HG03342 (cell line): ENCODE measurements around the gene OR10J1.
"Not testable (repeated sequence)": the region's sequence is repeated elsewhere in the genome, so short reads cannot be mapped to it uniquely, and the experiment has no call there.

Experiments
- ATAC-seq: cut with Tn5 transposase; IDR thresholded peaks from one replicate; pipeline ENCODE4 v1.9.1; 2021; ENCODE audit warnings: mild to moderate bottlenecking, moderate library complexity; ENCODE audit not compliant: unreplicated experiment

OR10J1 gene

GRCh38 chr1:159439422-159439821 is at the start of gene OR10J1:
Gene OR10J1 (plus strand): TSS chr1:159439722. CDS start chr1:159439792, 70 bp downstream.
- no peak for ATAC-seq

- ATAC-seq, result no peak
Observed at GRCh38 chr1:159406821-159407220, 32.7 kb upstream of the OR10J1 start.

GRCh38 chr1:159408862-159409400 is 30.6 kb upstream of the OR10J1 start:
- no peak for ATAC-seq

- ATAC-seq, result no peak
Observed at GRCh38 chr1:159421821-159422220, 17.7 kb upstream of the OR10J1 start.

GRCh38 chr1:159428536-159428935 is 11.0 kb upstream of the OR10J1 start:
- no peak for ATAC-seq

- no peak for ATAC-seq
Observed at GRCh38 chr1:159429074-159429861, 10.3 kb upstream of the OR10J1 start.

GRCh38 chr1:159430985-159431384 is 8.5 kb upstream of the OR10J1 start:
- no peak for ATAC-seq

GRCh38 chr1:159431904-159432303 is 7.6 kb upstream of the OR10J1 start, which contains the start of gene OR10J4:
Gene OR10J4 (plus strand): TSS chr1:159432204.
- ATAC-seq, result no peak

GRCh38 chr1:159436469-159436868 is 3.1 kb upstream of the OR10J1 start:
- ATAC-seq, result no peak

- ATAC-seq, result no peak
Observed at GRCh38 chr1:159441360-159441759, 1.8 kb downstream of the OR10J1 start.

- no peak for ATAC-seq
Observed at GRCh38 chr1:159442428-159442827, 2.9 kb downstream of the OR10J1 start.

- ATAC-seq, result no peak
Observed at GRCh38 chr1:159443066-159443750, 3.7 kb downstream of the OR10J1 start.

- no peak for ATAC-seq
Observed at GRCh38 chr1:159444511-159444910, 5.0 kb downstream of the OR10J1 start.

- ATAC-seq, result no peak
Observed at GRCh38 chr1:159448181-159448580, 8.7 kb downstream of the OR10J1 start.

- ATAC-seq, result not testable (repeated sequence)
Observed at GRCh38 chr1:159449605-159450004, 10.1 kb downstream of the OR10J1 start.

GRCh38 chr1:159459551-159459950 is 20.0 kb downstream of the OR10J1 start:
- ATAC-seq, result no peak

GRCh38 chr1:159465191-159465603 is 25.7 kb downstream of the OR10J1 start:
- ATAC-seq, result no peak

GRCh38 chr1:159468321-159468720 is 28.8 kb downstream of the OR10J1 start:
- ATAC-seq, result no peak

GRCh38 chr1:159469921-159470533 is 30.5 kb downstream of the OR10J1 start:
- ATAC-seq, result no peak

GRCh38 chr1:159473335-159473734 is 33.8 kb downstream of the OR10J1 start:
- ATAC-seq, result no peak

- ATAC-seq, result no peak
Observed at GRCh38 chr1:159474926-159475325, 35.4 kb downstream of the OR10J1 start.
